GM19043 (cell line): ENCODE measurements around the gene ZNF581.

Experiments
- ATAC-seq: cut with Tn5 transposase; IDR thresholded peaks from one replicate; pipeline ENCODE4 v1.9.1; 2021; ENCODE audit warnings: low read depth; ENCODE audit not compliant: unreplicated experiment

The ZNF581 gene, protein sequence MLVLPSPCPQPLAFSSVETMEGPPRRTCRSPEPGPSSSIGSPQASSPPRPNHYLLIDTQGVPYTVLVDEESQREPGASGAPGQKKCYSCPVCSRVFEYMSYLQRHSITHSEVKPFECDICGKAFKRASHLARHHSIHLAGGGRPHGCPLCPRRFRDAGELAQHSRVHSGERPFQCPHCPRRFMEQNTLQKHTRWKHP

DNA sequence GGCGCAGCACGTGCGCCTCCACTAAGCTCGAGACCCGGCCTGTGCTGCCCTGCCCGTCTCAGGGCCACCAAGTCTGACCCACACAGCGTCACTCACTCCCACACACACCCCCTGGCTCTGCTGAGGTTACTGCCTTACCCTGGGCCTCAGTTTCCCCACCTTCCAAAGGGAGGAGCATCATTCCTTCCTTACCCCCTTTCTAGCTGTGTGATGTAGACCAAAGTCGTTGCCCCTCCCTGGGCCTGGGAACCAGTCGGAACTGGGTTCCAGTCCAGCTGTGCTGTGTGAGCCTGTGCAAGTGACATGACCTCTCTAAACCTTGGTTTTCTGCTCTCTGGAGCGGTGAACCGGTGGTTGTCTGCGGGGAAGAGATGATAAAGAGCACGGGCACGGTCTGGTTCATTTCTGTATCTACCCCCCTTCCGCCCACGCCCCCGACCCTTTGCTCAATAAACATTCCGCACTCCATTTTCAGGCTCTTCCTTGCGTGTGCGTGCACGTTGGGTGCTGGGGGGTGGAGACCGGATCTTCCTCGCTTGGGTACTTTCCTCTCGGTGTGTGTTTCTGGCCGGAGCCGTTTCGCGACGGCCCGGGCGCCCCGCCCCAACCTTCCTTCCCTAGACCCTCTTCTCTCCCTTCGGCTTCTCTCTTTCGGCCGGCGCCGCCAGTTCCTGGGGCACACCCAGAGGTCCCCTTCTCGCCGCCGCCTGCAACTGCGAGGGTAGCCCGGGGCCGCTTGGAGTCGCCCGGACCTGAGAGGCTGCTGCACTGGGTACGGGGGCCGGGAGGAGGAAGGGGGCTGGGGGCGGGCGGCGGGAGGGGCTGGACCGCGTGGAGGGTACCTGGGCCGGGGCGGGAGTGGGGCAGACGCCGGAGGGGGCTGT is at the start of gene ZNF581:
Gene ZNF581 (plus strand): TSS at position 647 of the 884 bp plus-strand sequence. CDS start 923 bp downstream, outside the sequence.
- ATAC-seq = no peak

DNA sequence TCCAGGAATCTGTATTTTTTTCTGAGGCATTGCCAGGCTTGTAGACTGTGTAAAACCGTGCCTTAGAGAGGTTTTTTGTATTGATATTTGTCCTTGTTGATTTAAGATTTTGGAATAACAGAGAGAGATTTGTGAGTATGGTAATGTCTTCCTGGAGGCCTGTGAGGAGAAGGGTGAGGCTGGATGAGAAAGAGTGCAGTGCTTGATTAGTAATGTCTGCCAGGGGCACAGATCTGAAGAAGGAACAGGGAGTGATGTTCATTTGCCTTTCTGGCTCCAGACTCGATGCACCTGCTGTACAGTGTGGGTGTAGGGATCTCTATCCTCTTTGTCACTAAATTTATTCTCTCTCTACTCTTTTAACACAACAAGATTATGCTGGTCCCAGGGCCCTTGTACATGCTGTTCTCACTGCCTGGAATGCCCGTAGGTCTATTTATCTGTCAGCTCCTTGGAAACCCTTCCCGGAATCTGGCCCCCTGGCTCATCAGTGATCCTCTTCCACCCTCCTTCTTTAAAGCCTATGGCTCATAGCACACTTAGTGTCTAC is 48.4 kb upstream of the ZNF581 start:
- no peak for ATAC-seq

DNA sequence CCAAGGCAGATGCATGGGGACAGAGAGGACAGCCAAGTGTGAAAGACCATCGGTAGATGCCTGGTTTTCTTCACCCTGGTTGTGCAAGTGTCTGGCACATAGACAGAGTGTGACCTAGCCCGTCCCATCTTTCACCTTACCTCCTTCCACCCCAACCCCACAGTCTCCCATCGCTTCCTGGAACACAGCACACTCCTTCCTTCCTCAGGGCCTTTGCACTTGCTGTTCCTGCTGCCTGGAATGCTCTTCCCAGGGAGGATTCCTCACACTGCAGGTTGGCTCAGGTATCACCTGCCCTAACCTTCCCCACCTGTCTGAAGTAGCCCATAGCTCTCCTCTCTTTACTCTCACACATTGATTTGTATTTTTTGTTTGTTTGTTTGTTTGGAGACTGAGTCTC is 47.1 kb upstream of the ZNF581 start:
- no peak for ATAC-seq

DNA sequence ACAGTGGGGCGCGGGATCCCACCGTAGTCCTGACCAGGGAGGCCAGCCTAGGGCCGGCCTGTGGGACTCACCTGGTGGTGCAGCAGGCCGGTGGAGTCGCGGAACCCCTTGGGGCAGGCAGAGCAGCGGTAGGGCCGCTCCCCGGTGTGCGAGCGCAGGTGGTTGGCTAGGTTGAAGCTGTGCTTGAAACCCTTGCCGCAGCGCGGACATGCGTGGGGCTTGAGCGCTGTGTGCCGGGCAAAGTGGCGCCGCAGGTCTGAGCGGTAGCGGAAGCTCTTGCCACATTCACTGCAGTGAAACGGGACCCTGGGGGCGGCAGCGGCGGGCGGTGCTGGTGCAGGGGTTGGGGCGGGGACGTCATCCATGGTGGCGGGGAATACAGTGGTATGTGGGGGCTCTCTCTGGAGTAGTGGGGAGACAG is 45.9 kb upstream of the ZNF581 start:
- no peak for ATAC-seq

DNA sequence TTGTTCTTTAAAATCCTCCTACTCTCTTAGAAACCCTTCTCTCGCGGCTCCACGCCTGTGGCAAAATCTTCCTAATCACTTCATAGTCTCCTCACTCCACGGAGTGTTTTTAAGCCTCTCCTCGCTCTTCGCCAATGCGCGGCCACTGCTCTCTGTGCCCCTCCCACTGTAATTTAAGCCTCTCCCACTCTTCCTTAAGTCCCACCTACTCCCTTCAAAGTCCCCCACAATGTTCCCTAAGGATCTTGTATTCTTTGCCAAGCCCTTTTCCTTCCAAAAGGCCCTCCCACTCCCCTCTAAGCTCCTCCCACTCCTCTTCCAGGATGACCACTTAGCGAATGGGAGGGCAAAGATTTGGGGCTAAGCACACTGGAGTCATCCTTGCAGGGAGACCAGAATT is 45.4 kb upstream of the ZNF581 start:
- ATAC-seq = no peak

DNA sequence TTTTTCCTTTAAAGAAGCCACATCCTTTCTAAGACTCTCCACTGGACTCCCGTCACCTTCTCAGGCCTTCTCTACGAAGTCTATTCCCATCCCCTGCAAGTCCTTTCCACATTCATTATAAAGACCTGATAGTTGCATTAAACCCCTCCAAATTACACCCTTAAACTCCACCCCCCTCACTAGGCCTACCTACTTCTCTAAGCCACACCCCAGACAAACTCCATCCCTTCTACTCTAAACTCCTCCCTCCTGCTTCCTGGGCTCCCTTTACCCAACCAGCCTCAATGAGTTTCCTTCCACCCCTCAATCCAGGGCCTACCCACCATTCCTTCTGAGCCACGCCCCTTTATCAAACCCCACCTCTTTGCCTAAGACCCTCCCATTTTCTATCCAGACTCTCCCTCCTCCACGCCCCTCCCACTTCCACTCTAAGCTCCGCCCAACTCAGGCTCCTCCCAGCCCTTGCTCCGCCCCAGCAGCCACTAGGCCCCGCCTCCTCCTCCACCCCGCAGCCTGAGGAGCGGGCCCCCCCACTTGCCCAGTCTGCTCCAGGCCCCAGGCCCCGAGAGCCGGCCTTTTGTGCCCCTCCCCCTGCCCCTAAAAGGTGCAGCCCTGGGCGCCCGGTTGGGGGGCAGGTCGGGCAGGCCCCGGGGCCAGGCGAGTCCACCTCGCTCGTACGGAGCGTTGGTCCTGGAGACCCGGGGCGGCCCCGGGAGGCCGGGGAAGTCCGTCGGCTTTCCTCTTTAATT is 44.6 kb upstream of the ZNF581 start:
- ATAC-seq = peak; percentile 42

DNA sequence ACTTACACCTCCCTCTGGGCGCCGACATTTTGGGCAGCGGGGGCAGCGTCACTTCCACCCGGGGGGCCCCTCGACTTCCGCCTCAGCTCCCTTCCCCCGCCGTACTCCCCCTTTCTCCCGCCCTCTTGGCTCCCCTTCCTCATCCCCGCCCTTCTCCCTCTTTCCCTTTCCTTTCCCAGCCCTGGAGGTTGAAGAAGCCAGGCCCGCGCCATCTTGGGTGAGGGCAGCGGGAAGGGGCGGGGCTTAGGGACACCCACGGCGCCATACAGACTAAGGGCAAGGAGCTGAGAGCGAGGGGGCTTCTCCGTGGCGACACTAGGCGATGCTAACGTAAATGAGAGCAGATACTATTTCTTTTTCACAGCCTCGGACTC is 44.0 kb upstream of the ZNF581 start, which contains the start of gene FIZ1:
Gene FIZ1 (minus strand): TSS at position 50 of the 374 bp plus-strand sequence. CDS start 1,652 bp downstream, outside the sequence.
- peak; percentile 42 for ATAC-seq

DNA sequence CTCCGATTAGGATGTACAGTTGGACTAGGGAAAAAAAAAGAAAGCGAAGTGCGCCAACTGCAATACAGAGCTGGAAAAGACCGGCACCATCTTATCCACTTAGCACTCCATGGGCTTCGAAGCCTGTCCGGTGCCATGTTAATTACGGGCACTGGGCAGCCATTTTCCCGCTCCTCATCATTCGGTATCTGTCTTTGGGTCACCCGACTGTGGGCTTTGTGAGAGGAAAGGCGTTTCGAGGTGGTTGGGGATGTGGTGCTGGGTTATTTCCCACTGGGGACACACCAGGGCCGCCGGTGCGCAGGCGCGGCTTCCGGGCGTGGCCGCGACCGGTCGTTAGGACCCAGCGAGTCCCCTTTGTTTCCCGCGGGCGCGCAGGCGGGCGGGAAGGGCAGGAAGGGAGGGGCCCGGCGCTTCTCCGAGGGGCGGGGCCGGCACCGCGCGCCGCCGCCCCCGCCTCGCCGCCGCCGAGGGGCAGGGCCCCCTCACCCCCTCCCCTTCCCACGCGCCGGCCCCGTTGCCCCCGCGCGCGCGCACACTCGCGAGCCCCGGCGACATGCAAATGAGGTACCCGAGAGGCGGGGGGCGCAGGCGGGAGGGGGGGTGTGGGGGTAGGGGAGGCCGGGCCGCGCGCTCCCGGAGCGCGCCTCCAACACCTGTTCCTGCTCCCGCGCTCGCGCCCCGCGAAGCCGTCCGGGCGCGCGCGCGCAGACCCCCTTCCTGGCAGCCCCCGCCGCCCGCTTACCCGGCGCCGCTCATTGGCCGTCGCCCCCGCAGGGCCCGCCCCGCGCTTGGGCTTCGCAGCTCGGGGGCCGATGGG is 43.4 kb upstream of the ZNF581 start, which contains the start of gene ZNF524:
Gene ZNF524 (plus strand): TSS at position 447 of the 820 bp plus-strand sequence. CDS start 1,825 bp downstream, outside the sequence.
- peak; percentile 32 for ATAC-seq

DNA sequence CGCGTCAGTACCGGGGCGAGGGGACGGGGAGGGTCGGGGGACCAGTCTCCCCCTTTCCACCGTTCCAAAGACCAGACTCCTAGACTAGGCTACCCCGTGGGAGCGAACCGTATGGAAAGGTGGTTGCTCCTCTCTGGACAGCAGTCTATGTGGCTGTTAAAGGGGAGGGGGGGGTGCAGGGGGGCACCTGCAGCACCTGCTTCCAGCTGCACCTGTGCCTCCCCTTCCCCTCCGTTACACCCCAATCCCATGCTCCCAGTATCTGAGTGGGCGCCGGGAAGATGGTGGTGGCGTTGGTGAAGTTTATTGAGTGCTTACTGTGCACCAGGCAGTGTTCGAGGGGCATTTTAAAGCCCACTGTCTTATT is 42.8 kb upstream of the ZNF581 start:
- ATAC-seq = no peak

DNA sequence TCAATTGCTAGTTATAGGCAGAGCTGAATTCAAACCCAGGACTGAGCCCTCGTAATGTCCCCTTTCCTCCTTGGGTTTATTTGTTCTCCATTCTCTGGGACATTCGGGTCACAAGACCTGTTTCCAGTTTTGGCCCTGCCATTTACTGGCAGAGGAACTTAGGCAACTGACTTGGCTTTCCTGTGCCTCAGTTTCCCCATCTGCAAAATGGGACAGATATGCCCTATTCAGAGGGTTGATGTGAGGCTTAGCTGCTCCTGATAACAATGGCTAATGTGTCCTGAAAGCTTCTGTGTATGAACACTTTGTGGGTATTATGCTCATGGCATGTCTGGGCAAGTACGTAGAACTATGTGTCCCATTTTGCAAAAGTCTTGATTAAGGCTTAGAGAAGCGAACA is 42.4 kb upstream of the ZNF581 start:
- no peak for ATAC-seq

DNA sequence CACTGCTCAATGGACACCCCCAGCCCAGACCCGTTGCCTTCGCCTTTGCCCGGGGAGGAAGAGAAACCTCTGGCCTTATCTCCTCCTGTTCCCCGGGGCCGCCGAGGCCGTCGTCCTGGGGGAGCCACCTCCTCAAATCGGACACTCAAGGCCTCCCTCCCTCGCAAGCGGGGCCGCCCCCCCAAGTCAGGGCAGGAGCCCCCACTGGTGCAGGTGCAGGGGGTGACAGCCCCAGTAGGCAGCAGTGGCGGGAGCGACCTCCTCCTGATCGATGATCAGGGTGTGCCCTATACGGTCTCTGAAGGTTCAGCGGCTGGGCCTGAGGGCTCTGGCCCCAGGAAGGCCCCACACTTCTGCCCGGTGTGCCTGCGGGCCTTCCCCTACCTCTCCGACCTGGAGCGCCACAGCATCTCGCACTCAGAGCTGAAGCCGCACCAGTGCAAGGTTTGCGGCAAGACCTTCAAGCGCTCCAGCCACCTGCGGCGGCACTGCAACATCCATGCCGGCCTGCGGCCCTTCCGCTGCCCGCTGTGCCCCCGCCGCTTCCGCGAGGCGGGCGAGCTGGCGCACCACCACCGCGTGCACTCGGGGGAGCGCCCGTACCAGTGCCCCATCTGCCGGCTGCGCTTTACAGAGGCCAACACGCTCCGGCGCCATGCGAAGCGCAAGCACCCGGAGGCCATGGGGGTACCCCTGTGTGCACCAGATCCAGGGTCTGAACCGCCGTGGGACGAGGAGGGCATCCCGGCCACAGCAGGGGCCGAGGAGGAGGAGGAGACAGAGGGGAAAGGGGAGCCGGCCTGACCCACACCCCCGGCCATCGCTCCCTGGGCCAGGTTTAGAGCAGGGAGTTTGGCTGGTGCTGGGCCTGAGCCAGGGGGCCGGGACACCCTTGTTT is 41.1 kb upstream of the ZNF581 start:
- no peak for ATAC-seq

DNA sequence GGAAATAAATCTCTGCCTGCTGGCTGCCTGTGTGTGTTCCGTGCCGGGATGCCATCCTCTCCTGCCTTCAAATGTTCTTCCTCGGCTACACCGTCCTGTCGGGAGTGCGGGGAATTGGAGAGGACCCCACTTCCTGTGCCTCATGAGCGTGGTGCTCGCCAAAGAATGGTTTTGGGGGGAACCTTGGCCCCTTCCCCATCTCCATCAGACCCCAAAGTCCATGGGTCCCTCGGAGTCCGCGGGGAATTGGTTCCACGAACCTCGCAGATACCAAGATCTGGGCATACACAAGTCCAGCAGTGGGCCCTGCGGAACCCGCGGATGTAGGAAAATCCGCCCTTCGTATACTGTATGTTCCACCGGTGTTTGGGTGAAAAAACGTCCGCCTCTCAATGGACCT is 40.3 kb upstream of the ZNF581 start:
- ATAC-seq = no peak

DNA sequence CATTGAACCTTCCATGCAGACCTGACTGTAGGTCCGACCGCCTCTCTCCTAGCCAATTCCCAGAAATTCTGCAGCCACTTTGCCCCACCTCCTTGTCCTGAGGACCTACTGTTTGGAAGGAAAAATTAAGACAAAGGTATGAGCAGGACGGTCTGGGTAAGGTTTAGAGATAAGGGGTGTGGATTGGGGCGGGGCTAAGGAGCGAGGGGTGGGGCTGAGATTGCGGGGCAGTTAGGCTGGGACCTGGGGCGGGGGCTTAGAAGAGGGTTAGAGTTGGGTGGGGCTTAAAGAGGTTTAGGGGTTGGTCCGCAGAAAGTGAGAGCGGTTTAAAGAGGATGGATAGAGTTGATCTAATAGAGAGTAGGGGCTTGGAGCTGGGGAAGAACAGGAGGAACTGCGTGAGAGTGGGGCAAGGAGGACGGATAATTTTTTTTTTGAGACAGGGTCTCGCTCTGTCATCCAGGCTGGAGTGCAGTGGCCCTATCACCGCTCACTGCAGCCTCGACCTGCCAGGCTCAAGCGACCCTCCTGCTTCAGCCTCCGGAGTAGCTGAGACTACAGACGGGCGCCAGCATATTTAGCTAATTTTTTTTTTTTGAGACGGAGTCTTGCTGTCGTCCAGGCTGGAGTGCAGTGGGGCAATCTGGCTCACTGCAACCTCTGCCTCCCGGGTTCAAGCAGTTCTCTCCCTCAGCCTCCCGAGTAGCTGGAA is 39.7 kb upstream of the ZNF581 start:
- no peak for ATAC-seq

DNA sequence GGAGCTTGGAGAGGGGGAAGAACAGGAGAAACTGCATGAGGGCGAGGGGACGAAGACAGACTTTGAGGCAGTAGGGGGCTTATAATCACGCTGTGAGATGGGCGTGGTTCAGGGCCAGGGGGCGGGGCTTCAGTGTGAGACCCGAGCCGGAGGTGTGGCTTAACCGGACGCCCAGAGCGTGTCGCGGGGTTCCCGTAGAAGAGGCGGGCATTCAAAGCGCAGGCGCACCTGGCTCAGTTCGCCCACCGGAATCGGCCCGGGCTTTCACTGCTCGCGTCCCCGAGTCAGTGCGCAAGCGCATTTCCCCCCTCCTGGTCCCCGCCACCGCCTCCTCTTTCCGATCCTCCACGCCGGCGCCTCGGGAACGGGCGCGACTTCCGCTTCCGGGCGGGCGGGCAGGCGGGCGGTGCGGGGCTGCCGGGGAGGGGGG is 38.2 kb upstream of the ZNF581 start:
- peak; percentile 63 for ATAC-seq

DNA sequence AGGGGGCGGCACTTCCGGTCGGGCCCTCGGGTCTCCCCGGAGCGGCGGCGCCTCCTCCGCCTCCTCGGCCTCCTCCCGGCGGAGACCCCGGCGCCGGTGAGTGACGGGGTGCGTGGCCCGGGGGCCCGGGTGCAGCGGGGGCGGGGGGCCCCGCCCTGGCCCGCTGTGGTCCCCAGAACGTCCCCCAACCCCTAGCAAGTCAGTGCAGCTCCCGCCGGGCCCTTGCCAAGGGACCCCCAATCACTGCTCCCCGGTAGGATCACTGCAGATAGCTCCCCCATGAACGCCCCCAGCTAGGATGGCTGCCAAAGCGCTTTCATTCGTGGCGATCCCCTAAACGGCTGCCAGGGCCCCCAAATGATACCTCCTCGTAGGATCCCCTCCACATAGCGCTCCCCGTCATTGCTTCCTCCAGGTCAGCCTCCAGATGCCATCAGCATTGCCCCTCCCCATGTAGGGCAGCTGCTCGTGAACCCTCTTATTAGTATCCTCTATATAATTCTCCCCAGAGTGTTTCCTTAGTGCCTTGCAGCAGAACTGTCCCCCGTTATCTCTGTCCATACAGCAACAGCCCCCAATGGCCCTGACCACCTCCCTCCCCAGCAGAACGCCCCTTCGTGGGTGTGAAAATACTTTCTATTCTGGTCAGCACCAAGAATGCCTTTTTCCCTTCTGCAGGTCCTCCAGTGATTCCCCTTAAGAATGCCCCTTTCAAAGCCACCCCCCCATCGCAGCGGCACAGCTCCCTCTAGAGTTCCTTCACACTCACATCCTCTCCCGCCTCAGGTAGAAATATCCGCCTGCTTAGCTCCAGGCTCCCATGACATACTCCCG is 37.6 kb upstream of the ZNF581 start, which contains the start of gene ZNF865:
Gene ZNF865 (plus strand): TSS at position 11 of the 834 bp plus-strand sequence. CDS start 7,972 bp downstream, outside the sequence.
- no peak for ATAC-seq

DNA sequence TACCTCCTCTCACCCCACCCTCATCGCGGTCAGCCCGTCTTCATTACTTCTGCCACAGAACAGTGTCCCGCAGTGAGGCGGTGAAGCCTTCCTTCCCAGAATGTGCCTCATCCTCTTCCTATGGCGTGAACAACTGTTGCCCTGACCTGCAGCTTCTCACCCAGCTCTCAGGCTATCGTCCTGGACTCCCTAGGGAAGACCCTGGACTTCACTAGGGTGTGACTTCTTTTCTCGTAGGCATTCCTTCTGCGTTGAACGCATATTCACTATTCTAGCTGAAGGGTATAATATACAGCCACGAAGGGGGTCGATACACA is 37.0 kb upstream of the ZNF581 start:
- ATAC-seq = no peak

DNA sequence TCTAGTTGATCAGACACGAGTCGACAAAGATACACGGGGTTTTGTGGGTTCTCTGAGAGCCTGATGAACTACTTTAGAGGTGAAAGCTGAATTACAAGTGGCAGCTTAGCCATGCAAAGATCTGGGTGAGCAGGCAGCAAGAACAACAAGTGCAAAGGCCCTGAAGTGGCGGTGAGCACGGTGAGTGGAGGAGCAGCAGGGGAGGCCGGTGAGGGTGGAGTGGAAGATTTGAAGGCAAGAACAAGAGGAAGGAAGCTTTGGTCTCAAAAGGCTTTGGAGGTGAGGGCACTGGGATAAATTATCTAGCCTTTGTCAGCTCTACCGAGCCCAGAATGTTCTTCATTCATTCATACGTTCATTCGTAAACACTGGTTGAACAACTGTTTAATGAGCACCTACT is 36.6 kb upstream of the ZNF581 start:
- ATAC-seq = no peak
